ENCODE data around the gene GRIK3.

DNA sequence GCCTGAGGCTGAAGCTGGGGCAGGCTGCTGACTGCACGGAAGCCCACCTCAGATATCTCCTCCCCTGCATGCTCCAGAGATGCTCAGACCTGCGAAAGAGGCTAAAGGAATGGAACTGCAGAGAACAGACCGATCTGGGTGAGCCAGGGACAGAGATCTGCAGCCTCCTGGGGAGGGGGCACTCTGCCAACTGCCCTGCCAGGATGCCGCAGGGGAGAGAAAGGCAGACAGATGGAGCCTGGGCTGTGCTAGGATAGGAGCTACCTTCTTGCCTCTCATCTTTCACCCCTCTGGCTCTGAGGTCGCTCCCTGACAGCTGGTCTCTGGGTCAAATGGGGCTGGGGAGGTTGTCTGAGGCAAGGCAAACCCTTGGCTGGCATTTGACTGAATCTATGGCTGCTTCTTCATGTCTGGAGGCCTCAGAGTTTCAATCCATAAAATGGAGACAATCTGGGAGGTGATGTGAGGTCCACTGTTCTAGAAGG is 238.2 kb downstream of the GRIK3 start:
- TF ChIP-seq, protein P1, sequence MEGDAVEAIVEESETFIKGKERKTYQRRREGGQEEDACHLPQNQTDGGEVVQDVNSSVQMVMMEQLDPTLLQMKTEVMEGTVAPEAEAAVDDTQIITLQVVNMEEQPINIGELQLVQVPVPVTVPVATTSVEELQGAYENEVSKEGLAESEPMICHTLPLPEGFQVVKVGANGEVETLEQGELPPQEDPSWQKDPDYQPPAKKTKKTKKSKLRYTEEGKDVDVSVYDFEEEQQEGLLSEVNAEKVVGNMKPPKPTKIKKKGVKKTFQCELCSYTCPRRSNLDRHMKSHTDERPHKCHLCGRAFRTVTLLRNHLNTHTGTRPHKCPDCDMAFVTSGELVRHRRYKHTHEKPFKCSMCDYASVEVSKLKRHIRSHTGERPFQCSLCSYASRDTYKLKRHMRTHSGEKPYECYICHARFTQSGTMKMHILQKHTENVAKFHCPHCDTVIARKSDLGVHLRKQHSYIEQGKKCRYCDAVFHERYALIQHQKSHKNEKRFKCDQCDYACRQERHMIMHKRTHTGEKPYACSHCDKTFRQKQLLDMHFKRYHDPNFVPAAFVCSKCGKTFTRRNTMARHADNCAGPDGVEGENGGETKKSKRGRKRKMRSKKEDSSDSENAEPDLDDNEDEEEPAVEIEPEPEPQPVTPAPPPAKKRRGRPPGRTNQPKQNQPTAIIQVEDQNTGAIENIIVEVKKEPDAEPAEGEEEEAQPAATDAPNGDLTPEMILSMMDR (IDR thresholded peaks at IDR 0.05), result no peak
- no peak for TF ChIP-seq POLR2A (IDR thresholded peaks at IDR 0.05)

Data from right lobe of liver (tissue), 4 donors.